GM12873 (cell line): ENCODE data around the gene PPP2R1B.

ENCODE experiments used
- TF ChIP-seq, protein P1 (sequence below): IDR thresholded peaks from 2 replicates; pipeline ENCODE4 v1.5.1; 2012; ENCODE audit warnings: low read depth, mild to moderate bottlenecking, moderate library complexity, low read length, control low read depth; ENCODE audit not compliant: insufficient read depth; ENCODE audit errors: missing control alignments

PPP2R1B gene

DNA sequence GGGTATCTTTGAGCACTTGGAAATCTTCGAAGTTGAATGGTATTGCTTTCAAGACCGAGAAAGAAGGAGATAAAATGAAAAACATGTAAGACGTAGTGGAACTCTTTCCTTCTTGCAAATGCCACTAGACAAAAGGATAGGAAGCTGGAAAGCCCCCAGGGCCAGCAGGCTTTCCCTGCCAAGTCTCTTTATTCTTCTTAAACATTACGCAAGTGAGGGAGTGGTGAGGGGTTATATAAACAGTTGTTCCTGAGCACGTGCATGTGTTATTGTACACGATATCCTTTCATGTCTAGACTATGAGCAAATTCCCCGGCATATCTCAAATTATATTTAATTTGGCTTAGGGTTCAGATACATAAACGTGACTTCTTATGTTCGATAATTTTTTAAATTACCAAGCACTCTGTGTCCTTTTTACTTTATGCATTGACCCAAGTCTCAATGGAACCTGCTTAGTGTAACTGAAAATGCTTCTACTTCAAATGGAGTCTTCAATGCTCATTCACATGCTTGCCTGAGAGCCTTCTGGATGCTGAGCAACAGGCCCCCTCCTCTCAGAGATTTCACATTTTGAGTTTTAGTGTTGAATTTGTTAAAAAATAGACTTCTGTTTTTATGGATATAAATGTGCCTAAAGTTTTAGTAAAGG lies 59.0 kb downstream of the PPP2R1B start:
- TF ChIP-seq, protein P1, sequence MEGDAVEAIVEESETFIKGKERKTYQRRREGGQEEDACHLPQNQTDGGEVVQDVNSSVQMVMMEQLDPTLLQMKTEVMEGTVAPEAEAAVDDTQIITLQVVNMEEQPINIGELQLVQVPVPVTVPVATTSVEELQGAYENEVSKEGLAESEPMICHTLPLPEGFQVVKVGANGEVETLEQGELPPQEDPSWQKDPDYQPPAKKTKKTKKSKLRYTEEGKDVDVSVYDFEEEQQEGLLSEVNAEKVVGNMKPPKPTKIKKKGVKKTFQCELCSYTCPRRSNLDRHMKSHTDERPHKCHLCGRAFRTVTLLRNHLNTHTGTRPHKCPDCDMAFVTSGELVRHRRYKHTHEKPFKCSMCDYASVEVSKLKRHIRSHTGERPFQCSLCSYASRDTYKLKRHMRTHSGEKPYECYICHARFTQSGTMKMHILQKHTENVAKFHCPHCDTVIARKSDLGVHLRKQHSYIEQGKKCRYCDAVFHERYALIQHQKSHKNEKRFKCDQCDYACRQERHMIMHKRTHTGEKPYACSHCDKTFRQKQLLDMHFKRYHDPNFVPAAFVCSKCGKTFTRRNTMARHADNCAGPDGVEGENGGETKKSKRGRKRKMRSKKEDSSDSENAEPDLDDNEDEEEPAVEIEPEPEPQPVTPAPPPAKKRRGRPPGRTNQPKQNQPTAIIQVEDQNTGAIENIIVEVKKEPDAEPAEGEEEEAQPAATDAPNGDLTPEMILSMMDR: no peak

DNA sequence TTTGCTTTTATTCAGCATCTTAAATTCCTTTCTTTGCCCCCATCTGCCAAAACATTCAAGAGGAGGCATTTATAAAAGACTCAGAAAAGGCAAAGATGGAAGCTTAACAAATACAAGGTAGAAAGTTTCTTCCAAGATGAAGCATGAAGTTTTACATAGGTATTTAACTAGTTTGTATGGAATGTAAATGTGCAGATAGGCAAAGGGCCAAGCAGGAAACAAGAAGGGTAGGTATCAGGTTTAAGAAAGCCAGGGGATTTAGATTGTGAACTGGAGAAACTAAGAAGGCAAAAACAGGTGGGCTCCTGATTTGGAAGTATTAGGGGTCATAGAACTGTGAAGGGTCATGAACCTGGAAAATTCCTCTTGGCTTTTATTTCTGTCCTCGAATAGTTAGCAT lies 62.6 kb downstream of the PPP2R1B start:
- TF ChIP-seq, protein P1: no peak

DNA sequence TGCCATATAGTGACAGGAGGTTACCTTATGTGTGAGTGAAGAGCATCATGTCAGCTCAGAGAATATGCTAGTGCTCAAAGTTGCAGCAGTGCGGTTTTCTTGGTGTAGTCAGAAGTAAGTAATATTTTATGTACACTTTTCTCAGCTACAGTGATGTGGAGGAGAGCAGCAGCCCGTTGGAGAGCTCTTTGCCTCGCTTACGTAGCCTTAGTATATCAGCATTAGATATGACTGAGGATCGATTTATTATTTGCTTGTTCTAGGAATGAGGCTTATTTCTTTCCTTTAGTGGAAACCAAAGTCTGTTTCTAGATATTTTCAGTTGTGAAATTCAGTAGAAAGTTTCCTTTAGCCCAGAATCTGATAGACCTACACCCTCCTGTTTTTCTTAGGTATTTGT lies 63.6 kb downstream of the PPP2R1B start:
- TF ChIP-seq, protein P1: no peak

DNA sequence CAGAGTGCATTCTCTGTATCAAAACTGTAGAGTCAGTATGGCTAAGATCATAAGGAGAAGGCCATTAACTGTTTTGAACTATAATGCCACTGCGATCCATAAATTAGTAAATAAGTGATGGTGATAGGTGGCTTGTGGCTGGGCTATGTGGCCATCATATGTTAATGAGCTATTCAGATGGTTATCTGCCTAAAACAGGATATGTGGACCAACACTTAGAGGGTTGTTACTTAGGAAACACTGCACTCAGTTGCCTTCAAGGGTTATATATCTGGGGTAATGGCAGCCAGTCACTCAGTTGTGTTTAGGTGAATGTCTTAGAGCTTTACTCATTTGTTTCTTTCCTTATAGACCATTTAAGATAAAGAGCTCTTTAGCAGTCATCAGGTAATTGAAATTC lies 66.0 kb downstream of the PPP2R1B start:
- TF ChIP-seq, protein P1: no peak

DNA sequence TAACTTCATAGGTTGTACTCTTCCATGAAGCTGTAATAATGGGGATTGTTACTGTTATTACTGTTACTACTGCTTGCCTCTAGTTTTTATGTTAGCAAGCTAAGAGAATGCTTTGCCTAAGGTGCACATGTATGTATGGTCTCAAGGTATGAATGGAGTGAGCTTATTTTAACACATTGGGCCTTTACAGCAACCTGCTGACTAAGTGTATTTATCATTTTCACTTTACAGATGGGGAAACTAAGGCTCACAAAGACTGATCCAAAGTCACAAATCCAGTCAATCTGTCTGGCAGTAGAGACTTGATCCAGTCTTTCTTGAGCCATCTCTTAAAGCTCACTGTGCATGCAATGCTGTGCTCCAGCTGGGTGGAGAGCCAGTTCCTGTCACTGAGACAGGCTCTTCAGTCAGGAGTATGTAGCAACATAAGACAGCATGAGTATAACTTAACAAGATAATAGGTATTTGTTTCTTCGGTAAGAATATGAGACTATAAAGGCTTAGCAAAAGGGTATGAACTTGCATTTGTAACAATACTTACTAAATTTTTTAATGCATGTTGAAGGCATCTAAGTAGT lies 66.5 kb downstream of the PPP2R1B start:
- TF ChIP-seq, protein P1: no peak

DNA sequence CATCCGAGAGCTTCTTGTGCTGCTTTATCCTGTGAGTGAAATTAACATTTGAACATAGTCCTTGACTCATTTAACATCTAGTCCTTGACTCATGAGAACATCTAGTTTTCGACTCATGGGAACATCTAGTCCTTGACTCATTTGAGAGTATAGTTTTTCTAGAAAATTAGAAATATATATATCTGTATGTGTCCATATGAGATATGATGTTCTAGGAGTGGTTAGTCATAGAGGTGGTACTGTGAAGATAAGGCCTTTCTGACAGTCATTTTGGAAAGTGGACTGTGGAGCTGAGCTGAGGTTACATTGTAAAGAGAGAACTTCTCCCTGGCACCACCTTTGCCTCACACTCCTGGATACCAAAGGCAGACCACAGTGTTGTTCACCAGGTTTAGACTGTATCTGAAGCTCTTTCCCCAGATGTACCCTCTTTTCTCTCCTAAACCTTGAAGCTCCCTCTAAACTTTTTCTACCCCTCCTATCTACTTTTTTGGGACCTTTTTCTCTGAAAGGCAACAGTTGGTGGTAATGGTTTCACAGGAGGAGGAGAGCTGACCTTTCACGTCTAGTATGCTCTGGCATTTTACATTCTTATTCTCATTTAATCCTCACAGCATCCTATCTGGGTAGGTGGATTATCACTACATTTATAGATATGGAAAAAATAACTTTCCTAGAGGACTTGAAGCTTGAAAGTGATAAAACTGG lies 67.2 kb downstream of the PPP2R1B start:
- TF ChIP-seq, protein P1: no peak

DNA sequence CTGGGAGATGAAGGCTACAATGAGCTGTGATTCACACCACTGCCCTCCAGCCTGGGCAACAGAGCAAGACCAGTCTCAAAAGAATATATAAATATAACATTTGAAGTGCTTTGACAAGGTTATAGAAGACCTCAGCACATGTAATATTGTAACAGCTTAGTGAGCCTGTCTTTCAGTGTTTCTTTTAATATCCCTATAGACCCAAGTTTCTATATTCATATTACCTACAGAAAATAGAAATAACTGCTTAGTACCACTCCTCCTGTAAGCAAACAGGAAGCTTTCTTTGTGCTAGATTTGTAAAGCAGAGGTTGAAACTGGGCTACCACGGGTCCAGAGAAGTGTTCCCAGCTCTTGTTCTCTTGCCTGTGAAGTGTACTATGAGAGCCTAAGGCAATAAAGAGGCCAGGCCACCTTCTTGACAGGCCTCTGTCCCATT lies 68.2 kb downstream of the PPP2R1B start:
- TF ChIP-seq, protein P1: no peak
